H54 (cell line): ENCODE data around the gene FILIP1.

Source experiments
- DNase-seq: peaks from one replicate; pipeline ENCODE4 v3.0.0; 2011; ENCODE audit warnings: low spot score, mixed read lengths; ENCODE audit not compliant: insufficient read length
- FAIRE-seq: peaks from 3 replicates; lab custom pipeline; 2011; peaks lifted over from hg19 to GRCh38; lab: Jason Lieb, UNC
- POLR2A ChIP-seq: IDR thresholded peaks from 2 replicates; pipeline ENCODE4 v1.6.1; 2011; ENCODE audit warnings: low read depth, mild to moderate bottlenecking, low read length

Gene FILIP1

GRCh38 chr6:75282706-75283105 is 210.9 kb downstream of the FILIP1 start:
- no peak for FAIRE-seq
- no peak for TF ChIP-seq POLR2A

GRCh38 chr6:75281653-75282052 is 211.9 kb downstream of the FILIP1 start:
- TF ChIP-seq POLR2A = no peak
- DNase-seq (no peak), FAIRE-seq (peak; percentile 48)

More at GRCh38 chr6:75282706-75283105, 210.9 kb downstream of the FILIP1 start:
- DNase-seq = no peak

- DNase-seq = no peak
- FAIRE-seq = peak; percentile 20
- no peak for TF ChIP-seq POLR2A
Measured at GRCh38 chr6:75280131-75280855, 213.3 kb downstream of the FILIP1 start.

- FAIRE-seq (no peak), DNase-seq (no peak)
- no peak for TF ChIP-seq POLR2A
Measured at GRCh38 chr6:75279418-75279817, 214.2 kb downstream of the FILIP1 start.

GRCh38 chr6:75278474-75279077 is 215.0 kb downstream of the FILIP1 start:
- DNase-seq = no peak
- TF ChIP-seq POLR2A = no peak
- peak; percentile 48 for FAIRE-seq

- no peak for TF ChIP-seq POLR2A
- DNase-seq (no peak), FAIRE-seq (peak; percentile 87)
Measured at GRCh38 chr6:75275067-75275466, 218.5 kb downstream of the FILIP1 start.

- TF ChIP-seq POLR2A = no peak
- no peak for DNase-seq
- FAIRE-seq = no peak
Measured at GRCh38 chr6:75273009-75273408, 220.6 kb downstream of the FILIP1 start.

GRCh38 chr6:75272145-75272840 is 221.3 kb downstream of the FILIP1 start:
- FAIRE-seq = no peak
- DNase-seq = no peak
- no peak for TF ChIP-seq POLR2A

GRCh38 chr6:75268988-75269354 is 224.6 kb downstream of the FILIP1 start:
- FAIRE-seq (no peak), DNase-seq (no peak)
- no peak for TF ChIP-seq POLR2A

GRCh38 chr6:75268121-75268987 is 225.2 kb downstream of the FILIP1 start:
- DNase-seq = no peak
- no peak for TF ChIP-seq POLR2A
- peak; percentile 36 for FAIRE-seq

- DNase-seq (no peak), FAIRE-seq (no peak)
- no peak for TF ChIP-seq POLR2A
Measured at GRCh38 chr6:75267461-75267860, 226.1 kb downstream of the FILIP1 start.

- FAIRE-seq (peak; percentile 68), DNase-seq (no peak)
- no peak for TF ChIP-seq POLR2A
Measured at GRCh38 chr6:75266716-75267291, 226.8 kb downstream of the FILIP1 start.

GRCh38 chr6:75263401-75263750 is 230.2 kb downstream of the FILIP1 start:
- FAIRE-seq = no peak
- TF ChIP-seq POLR2A = no peak
- no peak for DNase-seq
